HCT116 (cell line): ENCODE results near the gene DUSP18. TPM values are rescaled to one million over a fixed set of nuclear protein-coding genes. Genes with fewer than 3 reads are reported as not detected.
"Not testable (repeated sequence)": the region's sequence is repeated elsewhere in the genome, so short reads cannot be mapped to it uniquely, and the experiment has no call there.

Source experiments
- ATAC-seq: fragments of 200-7000 bp; cut with Tn5 transposase; 2 replicates; pipeline ENCODE4 v1.9.1; 2020; ENCODE audit warnings: mild to moderate bottlenecking, moderate library complexity
- BruUV-seq: library from RNA; stranded (reverse); fragments of 400-500 nt; replicated peaks from 2 replicates; lab custom pipeline; 2021; lab: Mats Ljungman, UMichigan
- CTCF ChIA-PET: fragments of 300-600 bp; sonication (Branson Sonifier 250); formaldehyde crosslinking; loops from one replicate; lab custom pipeline; 2021; ENCODE audit warnings: antibody characterized with exemption; lab: Charles Lee
- POLR2A ChIA-PET: fragments of 300-600, 350-600 bp; sonication (Branson Sonifier 250); formaldehyde crosslinking; loops from one replicate; lab custom pipeline; 2021; ENCODE audit warnings: antibody characterized with exemption; lab: Charles Lee
- RAD21 ChIA-PET, 2 experiments: fragments of 300-600 bp; sonication (Branson Sonifier 250); formaldehyde crosslinking; loops; one replicate each; lab custom pipeline; 2023; ENCODE audit warnings: low total read pairs in 2 of 2; ENCODE audit not compliant: uncharacterized antibody in 2 of 2, unreplicated experiment in 2 of 2, low non-redundant PET in 1 of 2; lab: Charles Lee
- DNase-seq: peaks from one replicate; pipeline ENCODE4 v3.0.0-alpha.2; 2010; ENCODE audit warnings: low read depth, low spot score
- H2AFZ ChIP-seq: fragments of 200-600 bp; shearing (Covaris generic), sonication (generic); 2 replicates; pipeline ENCODE4 v1.6.1; 2017; ENCODE audit warnings: low read depth, mixed run types, mixed read lengths, antibody characterized with exemption, low read length; ENCODE audit not compliant: poor library complexity, severe bottlenecking
- H3K27ac ChIP-seq: 2 replicates; pipeline ENCODE4 v1.5.1; 2012; ENCODE audit warnings: low read depth, low read length
- H3K27me3 ChIP-seq: fragments of 200-600 bp; sonication (generic); 2 replicates; pipeline ENCODE4 v1.6.1; 2016; ENCODE audit warnings: mixed run types, low read length, mixed read lengths; ENCODE audit not compliant: insufficient read depth
- H3K36me3 ChIP-seq, 2 experiments: fragments of 200-500 bp in 1 of 2; fragments of 200-600 bp in 1 of 2; sonication (Bioruptor generic) in 1 of 2; sonication (generic) in 1 of 2; 2 replicates each; pipeline versions ENCODE4 v1.5.1 to v1.6.1; 2014 to 2016; ENCODE audit warnings: low read length in 2 of 2, inconsistent platforms in 1 of 2, mixed read lengths in 1 of 2, mixed run types in 1 of 2; ENCODE audit not compliant: insufficient read depth in 2 of 2, control insufficient read depth in 1 of 2
- H3K4me1 ChIP-seq, 2 experiments: fragments of 200-600 bp in 1 of 2; sonication (generic) in 1 of 2; 2 replicates each; pipeline versions ENCODE4 v1.5.1 to v1.6.1; 2012 to 2017; ENCODE audit warnings: low read length in 2 of 2, inconsistent platforms in 1 of 2, mild to moderate bottlenecking in 1 of 2, mixed read lengths in 1 of 2, mixed run types in 1 of 2, moderate library complexity in 1 of 2; ENCODE audit not compliant: insufficient read depth in 2 of 2, control insufficient read depth in 1 of 2
- H3K4me2 ChIP-seq: fragments of 200-600 bp; sonication (generic); 2 replicates; pipeline ENCODE4 v1.6.1; 2017; ENCODE audit warnings: mixed run types, low read length, mixed read lengths
- H3K4me3 ChIP-seq, 2 experiments: fragments of 200-600 bp in 1 of 2; sonication (generic) in 1 of 2; replicated peaks in 1 of 2; 2 replicates each; pipeline ENCODE4 v1.5.1; 2011 to 2016; ENCODE audit warnings: low read length in 2 of 2, control low read depth in 1 of 2, low read depth in 1 of 2, mild to moderate bottlenecking in 1 of 2, mixed read lengths in 1 of 2, mixed run types in 1 of 2
- H3K79me2 ChIP-seq: fragments of 200-600 bp; sonication (generic); 2 replicates; pipeline ENCODE4 v1.6.1; 2017; ENCODE audit warnings: mild to moderate bottlenecking, mixed run types, low read length, moderate library complexity, mixed read lengths; ENCODE audit not compliant: insufficient read depth
- H3K9ac ChIP-seq: fragments of 200-600 bp; sonication (generic); 2 replicates; pipeline ENCODE4 v1.6.1; 2016; ENCODE audit warnings: low read length, mixed read lengths
- H3K9me2 ChIP-seq: fragments of 200-600 bp; sonication (generic), shearing (Covaris generic); 2 replicates; pipeline ENCODE4 v1.6.1; 2017; ENCODE audit warnings: mixed run types, mild to moderate bottlenecking, moderate library complexity; ENCODE audit not compliant: insufficient read depth
- H3K9me3 ChIP-seq, 2 experiments: fragments of 200-500 bp in 1 of 2; fragments of 200-600 bp in 1 of 2; sonication (Bioruptor generic) in 1 of 2; sonication (generic) in 1 of 2; 2 replicates each; pipeline ENCODE4 v1.6.1; 2014 to 2017; ENCODE audit warnings: low read length in 2 of 2, mixed read lengths in 2 of 2, inconsistent platforms in 1 of 2, low read depth in 1 of 2, mild to moderate bottlenecking in 1 of 2, mixed run types in 1 of 2, moderate library complexity in 1 of 2; ENCODE audit not compliant: control insufficient read depth in 1 of 2, insufficient read depth in 1 of 2
- H4K20me1 ChIP-seq: fragments of 200-600 bp; sonication (generic), shearing (Covaris generic); 2 replicates; pipeline ENCODE4 v1.6.1; 2017; ENCODE audit warnings: mixed run types, mild to moderate bottlenecking, moderate library complexity; ENCODE audit not compliant: insufficient read depth
- CBX3 ChIP-seq: IDR thresholded peaks from 2 replicates; pipeline ENCODE4 v1.6.1; 2012; ENCODE audit warnings: low read depth
- CEBPB ChIP-seq: IDR thresholded peaks from 2 replicates; pipeline ENCODE4 v1.6.1; 2012; ENCODE audit warnings: low read depth
- CTCF ChIP-seq, 3 experiments: fragments of 200-600 bp in 1 of 3; sonication (generic) in 1 of 3; IDR thresholded peaks in 2 of 3; conservative IDR thresholded peaks in 1 of 3; 2 replicates each; pipeline ENCODE4 v1.5.1; 2012 to 2017; ENCODE audit warnings: low read depth in 2 of 3, low read length in 2 of 3, antibody characterized with exemption in 1 of 3, borderline replicate concordance in 1 of 3, control low read depth in 1 of 3, mild to moderate bottlenecking in 1 of 3, mixed read lengths in 1 of 3, mixed run types in 1 of 3, moderate library complexity in 1 of 3; ENCODE audit not compliant: insufficient read depth in 1 of 3
- JUND ChIP-seq: IDR thresholded peaks from 2 replicates; pipeline ENCODE4 v1.6.1; 2012
- MAX ChIP-seq: IDR thresholded peaks from 2 replicates; pipeline ENCODE4 v1.6.1; 2012
- RAD21 ChIP-seq: IDR thresholded peaks from 2 replicates; pipeline ENCODE4 v1.6.1; 2012; ENCODE audit warnings: low read depth, mild to moderate bottlenecking
- REST ChIP-seq: IDR thresholded peaks from 2 replicates; pipeline ENCODE4 v1.6.1; 2012; ENCODE audit warnings: low read depth
- SP1 ChIP-seq: IDR thresholded peaks from 2 replicates; pipeline ENCODE4 v1.6.1; 2012; ENCODE audit warnings: low read depth
- SRF ChIP-seq: IDR thresholded peaks from 2 replicates; pipeline ENCODE4 v1.6.1; 2012; ENCODE audit warnings: low read depth
- TCF7L2 ChIP-seq: IDR thresholded peaks from 2 replicates; pipeline ENCODE4 v1.7.0; 2011; ENCODE audit warnings: borderline replicate concordance, inconsistent platforms; ENCODE audit not compliant: insufficient read depth, insufficient read length; ENCODE audit errors: extremely low read depth
- YY1 ChIP-seq: IDR thresholded peaks from 2 replicates; pipeline ENCODE4 v1.6.1; 2011; ENCODE audit warnings: low read length, low read depth, moderate library complexity, mild to moderate bottlenecking; ENCODE audit not compliant: insufficient replicate concordance; ENCODE audit errors: extremely low read depth
- intact Hi-C: fragments of 100-400 bp; cut with micrococcal nuclease; formaldehyde crosslinking; loops from 2 replicates; pipeline ENCODE4 v1.10.0; 2022
- total RNA-seq: library from RNA; stranded (reverse); gene quantifications from one replicate; pipeline ENCODE4 v1.2.1, GENCODE V29; 2021; ENCODE audit not compliant: unreplicated experiment

The DUSP18 gene
- total RNA-seq, 1 experiment from 2014 or later, result 9.7 TPM

GRCh38 chr22:30634471-30635233 is 33.0 kb downstream of the DUSP18 start:
- Histone ChIP-seq H2AFZ (peak overlapping the region; percentile 19), H3K9me3 (no peaks in the 10 kb centered on the region), H3K36me3 (no peaks in the 10 kb centered on the region), H3K79me2 (peaks cover 18% of the 10 kb centered on the region; the same call in 1 of the 2 replicates), H3K4me2 (peak overlapping the region; percentile 79), H3K27ac (peak overlapping the region; percentile 57), H3K4me1 (peaks cover 17 to 29% of the 10 kb centered on the region in 2 experiments), H4K20me1 (no peaks in the 10 kb centered on the region), H3K4me3 (peak overlapping the region in 1 of 2 experiments; percentile 63; a peak in 1 of 4 replicates), H3K9ac (no peak overlapping the region), H3K27me3 (no peaks in the 10 kb centered on the region), H3K9me2 (no peaks in the 10 kb centered on the region)
- ChIA-PET POLR2A (interaction anchor here (1.1 to 2.2 kb wide), 4 partner anchors 14 to 120 kb away, joined by 3 to 15 read pairs (median 7); no protein-coding TSS in a partner anchor), RAD21 (interaction anchor here (1.6 to 2.1 kb wide), 3 partner anchors 118 to 120 kb away, joined by 4 to 27 read pairs (median 16); no protein-coding TSS in a partner anchor), CTCF (interaction anchor here (0.7 to 3.8 kb wide), 21 partner anchors 9 to 473 kb away, joined by 3 to 95 read pairs (median 5); partner anchors contain the start of genes SELENOM and TCN2)
- DNase-seq (peak; percentile 73), ATAC-seq (peak; percentile 72)
- intact Hi-C loops, result loop anchor here (1.0 to 10.0 kb wide), 4 partner anchors 42 to 290 kb away; no protein-coding TSS in a partner anchor
- TF ChIP-seq TCF7L2 (peak; percentile 91), CEBPB (no peak), MAX (peak; percentile 22; the same call in 1 of the 2 replicates), JUND (no peak), REST (no peak), YY1 (no peak), CTCF (IDR thresholded peaks at IDR 0.05 in 2 of 3, conservative IDR thresholded peaks at IDR 0.05 in 1 of 3; ENCODE audit: borderline replicate concordance in 1 of 3, insufficient read depth in 1 of 3, low read depth in 2 of 3, low read length in 2 of 3) (peak; percentile 91 to 93 (median 93)), SRF (no peak), SP1 (no peak), RAD21 (peak; percentile 94), CBX3 (no peak)
- no TSS peak for BruUV-seq

- intact Hi-C loops, result loop anchor here (5.0 to 10.0 kb wide), 2 partner anchors 76 to 293 kb away; no protein-coding TSS in a partner anchor
- peaks cover 12 to 23% of the 10 kb centered on the region in 2 experiments for H3K4me1 ChIP-seq
- H3K27me3 ChIP-seq, H3K79me2 ChIP-seq, H3K36me3 ChIP-seq, H3K9ac ChIP-seq, H3K4me2 ChIP-seq, H3K4me3 ChIP-seq, BruUV-seq, DNase-seq, RAD21 ChIA-PET, ATAC-seq, H3K9me2 ChIP-seq, H3K9me3 ChIP-seq, H4K20me1 ChIP-seq, H2AFZ ChIP-seq, POLR2A ChIA-PET, H3K27ac ChIP-seq, CTCF ChIA-PET: not testable (repeated sequence)
Measured at GRCh38 chr22:30631469-30631868, 36.2 kb downstream of the DUSP18 start.
